SK-N-SH treated with all-trans-retinoic acid at 6 μM for 48 hours (cell line): Measurements from ENCODE around the gene VPS29.

ENCODE experiments used
- BACH2 ChIP-seq: fragments of 250-450 bp; sonication (Bioruptor Pico); IDR thresholded peaks from 2 replicates; pipeline ENCODE4 v1.9.0; 2021; ENCODE audit warnings: mild to moderate bottlenecking, borderline replicate concordance
- ISL1 ChIP-seq: fragments of 250-450 bp; sonication (Bioruptor Pico); IDR thresholded peaks from 2 replicates; pipeline ENCODE4 v2.1.2; 2022; ENCODE audit warnings: mild to moderate bottlenecking, moderate library complexity
- RARB ChIP-seq: fragments of 250-450 bp; sonication (Bioruptor Pico); IDR thresholded peaks from 2 replicates; pipeline ENCODE4 v1.8.0; 2021; ENCODE audit warnings: mild to moderate bottlenecking, moderate library complexity
- ZC3H10 ChIP-seq: fragments of 250-450 bp; sonication (Bioruptor Pico); IDR thresholded peaks from 2 replicates; pipeline ENCODE4 v1.5.1; 2021; ENCODE audit warnings: mild to moderate bottlenecking, moderate library complexity
- TF ChIP-seq, protein P1 (sequence below): fragments of 250-450 bp; sonication (Bioruptor Pico); IDR thresholded peaks from 2 replicates; pipeline ENCODE4 v1.8.0; 2020; ENCODE audit warnings: mild to moderate bottlenecking, moderate library complexity, borderline replicate concordance

DNA sequence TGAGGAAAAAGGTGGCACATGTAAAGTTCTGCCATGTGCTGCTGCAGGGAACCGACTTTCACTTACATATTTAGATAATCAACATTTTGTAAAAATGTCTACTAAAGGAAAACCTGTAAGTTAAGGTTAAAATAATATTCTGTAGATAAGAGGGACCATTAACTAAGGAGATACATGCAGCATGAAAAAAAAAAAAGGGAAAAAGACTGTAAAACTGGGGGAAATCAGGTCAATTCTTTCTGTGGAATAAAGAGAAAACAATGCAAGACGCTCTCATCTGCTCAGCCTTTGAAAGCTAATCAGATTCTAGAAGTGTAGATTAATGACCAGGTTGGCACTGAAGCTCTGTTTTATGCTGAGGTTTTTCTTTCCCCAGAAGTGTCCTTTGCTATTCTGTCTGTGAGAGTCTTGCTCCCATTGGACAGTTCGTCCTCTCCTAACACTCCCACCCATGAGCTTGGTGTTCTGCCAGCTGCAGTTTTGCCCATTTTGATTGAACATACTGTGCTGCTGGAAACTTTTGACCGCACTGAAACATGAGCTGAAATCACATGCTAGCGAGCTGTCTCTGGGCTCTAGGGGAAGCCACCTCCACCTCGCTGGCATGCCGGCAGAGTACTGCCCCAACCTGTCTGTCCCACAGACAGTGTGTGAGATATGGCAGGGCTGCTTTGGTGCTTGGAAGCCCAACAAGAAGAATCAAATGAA, 41.5 kb upstream of the VPS29 start:
- TF ChIP-seq, protein P1, sequence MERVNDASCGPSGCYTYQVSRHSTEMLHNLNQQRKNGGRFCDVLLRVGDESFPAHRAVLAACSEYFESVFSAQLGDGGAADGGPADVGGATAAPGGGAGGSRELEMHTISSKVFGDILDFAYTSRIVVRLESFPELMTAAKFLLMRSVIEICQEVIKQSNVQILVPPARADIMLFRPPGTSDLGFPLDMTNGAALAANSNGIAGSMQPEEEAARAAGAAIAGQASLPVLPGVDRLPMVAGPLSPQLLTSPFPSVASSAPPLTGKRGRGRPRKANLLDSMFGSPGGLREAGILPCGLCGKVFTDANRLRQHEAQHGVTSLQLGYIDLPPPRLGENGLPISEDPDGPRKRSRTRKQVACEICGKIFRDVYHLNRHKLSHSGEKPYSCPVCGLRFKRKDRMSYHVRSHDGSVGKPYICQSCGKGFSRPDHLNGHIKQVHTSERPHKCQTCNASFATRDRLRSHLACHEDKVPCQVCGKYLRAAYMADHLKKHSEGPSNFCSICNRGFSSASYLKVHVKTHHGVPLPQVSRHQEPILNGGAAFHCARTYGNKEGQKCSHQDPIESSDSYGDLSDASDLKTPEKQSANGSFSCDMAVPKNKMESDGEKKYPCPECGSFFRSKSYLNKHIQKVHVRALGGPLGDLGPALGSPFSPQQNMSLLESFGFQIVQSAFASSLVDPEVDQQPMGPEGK (CRISPR knock-in tag): no peak
- TF ChIP-seq ISL1 (CRISPR knock-in tag) (no peak), BACH2 (no peak), RARB (CRISPR knock-in tag) (no peak), ZC3H10 (CRISPR knock-in tag) (no peak)
